K562 (cell line): ENCODE results near the gene CNRIP1.

Experiments
- ATF2 ChIP-seq: sonication (generic); formaldehyde crosslinking; IDR thresholded peaks from 2 replicates; pipeline ENCODE4 v1.8.1; 2022; ENCODE audit warnings: missing genetic modification reagents
- BRCA1 ChIP-seq, 2 experiments: fragments of 450-650 bp in 1 of 2; sonication (generic) in 1 of 2; formaldehyde crosslinking in 1 of 2; IDR thresholded peaks; 2 replicates each; pipeline versions ENCODE4 v1.5.0 to v1.6.1; 2017 to 2020; ENCODE audit warnings: mild to moderate bottlenecking in 1 of 2, missing genetic modification reagents in 1 of 2

- TF ChIP-seq ATF2 (CRISPR knock-in tag) (no peak), BRCA1 (IDR thresholded peaks at IDR 0.05) (no peak), BRCA1 (CRISPR knock-in tag; IDR thresholded peaks at IDR 0.05) (no peak)
These were observed 25.6 kb downstream of the CNRIP1 start for GRCh38 chr2:68294187-68294586.
